Upper lobe of left lung (tissue), 6 donors: ENCODE results near the gene HNRNPA1L2. TPM values are rescaled to one million over a fixed set of nuclear protein-coding genes. Genes with fewer than 3 reads are reported as not detected.

Experiments
- ATAC-seq, 2 donors: fragments of 200-7000 bp; cut with Tn5 transposase; one replicate each; pipeline ENCODE4 v1.9.1; 2022; ENCODE audit warnings: mild to moderate bottlenecking in 2 of 2, moderate library complexity in 2 of 2; ENCODE audit not compliant: low FRiP score in 2 of 2
- DNase-seq, 2 donors: peaks; one replicate each; pipeline ENCODE4 v3.0.0-alpha.2; 2019 to 2020
- H3K27ac ChIP-seq, 4 donors: fragments of 200-600 bp; sonication (generic); one replicate each; pipeline ENCODE4 v1.5.1; 2016 to 2019
- H3K27me3 ChIP-seq, 4 donors: fragments of 200-600 bp; sonication (generic); one replicate each; pipeline ENCODE4 v1.5.1; 2017 to 2019
- H3K36me3 ChIP-seq, 4 donors: fragments of 200-600 bp; sonication (generic); one replicate each; pipeline ENCODE4 v1.5.1; 2016 to 2019
- H3K4me1 ChIP-seq, 4 donors: fragments of 200-600 bp; sonication (generic); one replicate each; pipeline ENCODE4 v1.5.1; 2018 to 2019
- H3K4me3 ChIP-seq, 4 donors: fragments of 200-600 bp; sonication (generic); one replicate each; pipeline ENCODE4 v1.5.1; 2017 to 2019; ENCODE audit warnings: mild to moderate bottlenecking in 2 of 4, moderate library complexity in 1 of 4
- H3K9me3 ChIP-seq, 4 donors: fragments of 200-600 bp; sonication (generic); one replicate each; pipeline ENCODE4 v1.5.1; 2018 to 2019
- EP300 ChIP-seq, 4 donors: sonication (generic); formaldehyde crosslinking; IDR thresholded peaks; one replicate each; pipeline ENCODE4 v1.5.1; 2017; ENCODE audit warnings: antibody characterized with exemption in 4 of 4, control low read depth in 2 of 4
- POLR2A ChIP-seq, 4 donors: fragments of 450-650 bp; IDR thresholded peaks; one replicate each; pipeline ENCODE4 v1.5.1; 2016 to 2017; ENCODE audit warnings: antibody characterized with exemption in 4 of 4, mild to moderate bottlenecking in 2 of 4
- POLR2AphosphoS5 ChIP-seq, 2 donors: sonication (generic); formaldehyde crosslinking; IDR thresholded peaks; one replicate each; pipeline ENCODE4 v1.5.1; 2017; ENCODE audit warnings: antibody characterized with exemption in 2 of 2
- WGBS, 2 donors: methylation state at CpG; one replicate each; pipeline ENCODE4 v1.1.5; 2017 to 2018; 5-methylcytosine and 5-hydroxymethylcytosine counted together
- total RNA-seq, 6 donors: library from RNA; depleted of rRNA in 4 of 6; stranded (reverse); fragments of >200 nt in 4 of 6; gene quantifications; one replicate each; pipeline versions ENCODE4 v1.1.0 to v1.2.1, GENCODE V29; 2016 to 2021
- TF ChIP-seq, protein P1 (sequence below), 6 experiments: fragments of 450-650 bp in 4 of 6; fragments of 200-600 bp in 2 of 6; sonication (generic) in 2 of 6; IDR thresholded peaks; one replicate each; pipeline ENCODE4 v1.5.1; 2016 to 2019; ENCODE audit warnings: antibody characterized with exemption in 6 of 6
- donor health status: DM: no; HTN: no; CAD: no; lungs with moderate emphysema.
- donor health status: DM: no; HTN: yes; CAD: no; lungs with severe emphysema.

HNRNPA1L2 gene
- total RNA-seq, 6 donors from 2014 or later: 2.7 to 7.3 (median 4.9) TPM

DNA sequence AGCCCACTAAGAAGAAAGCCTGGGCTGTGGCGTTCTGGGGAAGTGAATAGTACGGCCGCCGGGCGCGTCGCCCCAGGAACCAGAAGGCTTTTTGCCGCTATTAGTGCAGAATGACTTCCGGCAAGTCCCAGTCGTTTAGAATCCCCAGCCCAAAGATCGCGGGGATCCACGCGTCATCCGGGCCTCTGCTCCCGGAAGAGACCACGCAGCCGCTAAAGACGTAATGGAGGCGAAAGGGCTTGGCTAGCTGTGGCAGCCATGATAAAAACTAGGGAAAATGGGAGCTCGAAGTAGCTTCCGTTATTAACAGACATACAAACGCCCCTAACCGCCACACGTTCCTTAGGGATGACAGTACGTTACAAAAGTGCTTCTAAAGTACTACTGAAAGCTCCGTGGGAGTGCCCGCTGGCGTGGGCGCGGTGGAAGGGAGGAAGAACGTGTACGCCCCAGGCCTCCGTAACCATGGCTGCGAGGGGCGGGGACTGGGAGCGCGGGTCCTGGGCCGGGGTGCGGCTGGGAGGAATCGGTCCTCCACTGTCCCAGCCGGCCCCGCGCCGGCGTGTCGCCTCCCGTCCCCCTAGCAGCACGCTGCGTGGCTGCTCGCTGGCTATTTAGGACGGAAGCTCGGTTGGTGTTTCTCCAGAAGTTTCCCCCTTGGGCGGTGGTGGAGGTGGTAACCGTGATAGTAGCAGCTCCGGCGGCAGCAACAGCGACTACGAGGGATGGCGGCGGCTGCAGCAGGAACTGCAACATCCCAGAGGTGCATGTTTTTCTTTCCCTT, 10.2 kb downstream of the HNRNPA1L2 start, which contains the start of gene SUGT1:
TSS of gene SUGT1 (plus strand) at position 641 of the 784 bp plus-strand sequence. CDS start at position 726, 85 bp downstream.
- TF ChIP-seq POLR2AphosphoS5 (IDR thresholded peaks at IDR 0.05) (peak; percentile 74 to 97), POLR2A (IDR thresholded peaks at IDR 0.05) (peak in 3 of 4 donors; percentile 78 to 81 (median 80)), EP300 (IDR thresholded peaks at IDR 0.05) (peak in 1 of 4 donors; percentile 60)
- TF ChIP-seq, protein P1, sequence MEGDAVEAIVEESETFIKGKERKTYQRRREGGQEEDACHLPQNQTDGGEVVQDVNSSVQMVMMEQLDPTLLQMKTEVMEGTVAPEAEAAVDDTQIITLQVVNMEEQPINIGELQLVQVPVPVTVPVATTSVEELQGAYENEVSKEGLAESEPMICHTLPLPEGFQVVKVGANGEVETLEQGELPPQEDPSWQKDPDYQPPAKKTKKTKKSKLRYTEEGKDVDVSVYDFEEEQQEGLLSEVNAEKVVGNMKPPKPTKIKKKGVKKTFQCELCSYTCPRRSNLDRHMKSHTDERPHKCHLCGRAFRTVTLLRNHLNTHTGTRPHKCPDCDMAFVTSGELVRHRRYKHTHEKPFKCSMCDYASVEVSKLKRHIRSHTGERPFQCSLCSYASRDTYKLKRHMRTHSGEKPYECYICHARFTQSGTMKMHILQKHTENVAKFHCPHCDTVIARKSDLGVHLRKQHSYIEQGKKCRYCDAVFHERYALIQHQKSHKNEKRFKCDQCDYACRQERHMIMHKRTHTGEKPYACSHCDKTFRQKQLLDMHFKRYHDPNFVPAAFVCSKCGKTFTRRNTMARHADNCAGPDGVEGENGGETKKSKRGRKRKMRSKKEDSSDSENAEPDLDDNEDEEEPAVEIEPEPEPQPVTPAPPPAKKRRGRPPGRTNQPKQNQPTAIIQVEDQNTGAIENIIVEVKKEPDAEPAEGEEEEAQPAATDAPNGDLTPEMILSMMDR (IDR thresholded peaks at IDR 0.05): peak; percentile 44 to 87 (median 78)
- H3K4me1 ChIP-seq: peaks cover 29 to 37% (median 34%) of the 10 kb centered on the region in 4 donors
- H3K27ac ChIP-seq: peak within 1 kb of the TSS; percentile 94 to 98 (median 97)
- H3K36me3 ChIP-seq: peaks cover 0 to 13% (median 0%) of the 10 kb centered on the region in 4 donors
- no peaks in the 10 kb centered on the region for H3K9me3 ChIP-seq
- WGBS, 2 donors: 0 to 1% methylated on average over 14 to 61 of the region's 61 CpGs
- no peaks in the 10 kb centered on the region for H3K27me3 ChIP-seq
- peak; percentile 98 to 99 for DNase-seq
- H3K4me3 ChIP-seq: peak within 1 kb of the TSS; percentile 63 to 88 (median 79)
- ATAC-seq: peak; percentile 99 to 100

DNA sequence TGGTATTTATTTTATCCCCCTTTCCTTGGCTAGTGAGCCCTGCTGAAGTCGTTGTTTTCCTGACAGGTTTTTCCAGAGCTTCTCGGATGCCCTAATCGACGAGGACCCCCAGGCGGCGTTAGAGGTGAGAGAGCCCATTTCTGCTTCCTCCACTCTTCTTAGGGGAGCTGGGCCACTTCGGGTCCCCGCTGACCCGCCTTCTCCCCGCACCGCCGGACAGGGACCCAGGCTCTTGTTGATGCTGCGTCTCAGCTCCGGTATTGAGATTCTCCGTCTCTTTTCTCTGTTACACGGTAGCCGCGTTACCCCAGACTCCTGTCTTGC, 10.7 kb downstream of the HNRNPA1L2 start:
- Histone ChIP-seq H3K4me3 (peak overlapping the region; percentile 63 to 88 (median 79)), H3K36me3 (peaks cover 0 to 18% (median 3%) of the 10 kb centered on the region in 4 donors), H3K27ac (peak overlapping the region; percentile 94 to 98 (median 97)), H3K4me1 (peaks cover 29 to 37% (median 34%) of the 10 kb centered on the region in 4 donors), H3K27me3 (no peaks in the 10 kb centered on the region), H3K9me3 (no peaks in the 10 kb centered on the region)
- WGBS, 2 donors: 0 to 1% methylated on average over 18 of the region's 18 CpGs
- TF ChIP-seq, protein P1 (IDR thresholded peaks at IDR 0.05): peak in 2 of 6 experiments; percentile 15 to 18
- no peak for TF ChIP-seq EP300 (IDR thresholded peaks at IDR 0.05)
- TF ChIP-seq POLR2AphosphoS5 (IDR thresholded peaks at IDR 0.05): no peak
- no peak for TF ChIP-seq POLR2A (IDR thresholded peaks at IDR 0.05)
- peak in 1 of 2 donors; percentile 77 for DNase-seq
- peak; percentile 38 to 41 for ATAC-seq

DNA sequence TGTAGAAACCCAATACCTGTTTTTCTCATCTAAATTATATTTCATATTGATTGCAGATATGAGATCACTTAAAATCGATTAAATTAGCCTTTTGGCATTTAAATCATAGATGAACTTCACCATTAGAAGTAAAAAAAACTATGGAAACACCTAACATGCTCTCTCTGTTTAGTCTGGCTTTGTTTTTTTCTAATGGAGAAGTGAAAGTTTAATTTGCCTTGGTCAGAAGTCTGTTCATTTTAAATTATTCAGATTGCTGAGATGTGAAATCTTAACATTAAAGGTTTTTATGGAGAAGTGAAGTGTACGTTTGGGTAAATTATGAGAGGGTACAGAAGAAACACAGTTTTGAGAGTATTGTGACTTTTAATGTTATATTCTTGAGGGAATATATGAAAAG, 17.1 kb downstream of the HNRNPA1L2 start:
- H3K36me3 ChIP-seq: peaks cover 15 to 66% (median 24%) of the 10 kb centered on the region in 4 donors

DNA sequence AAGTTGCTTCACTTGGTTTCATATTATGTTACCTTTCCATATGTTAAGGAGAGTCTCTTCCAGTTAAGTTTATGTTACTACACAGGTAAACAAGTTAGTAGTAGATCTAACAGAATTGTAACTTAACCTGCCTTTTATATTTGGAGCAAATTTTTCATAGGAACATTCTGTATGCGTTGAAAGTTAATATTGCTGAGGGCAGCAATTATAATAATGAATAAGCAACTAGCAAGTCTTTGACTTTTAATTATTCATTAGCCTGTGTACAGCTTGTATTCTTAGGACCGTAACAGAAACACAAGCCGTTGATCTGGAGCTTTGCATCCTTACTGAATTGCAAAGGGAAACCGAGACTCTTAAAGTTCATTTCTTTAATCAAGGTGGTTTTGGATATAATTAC, 22.0 kb downstream of the HNRNPA1L2 start:
- ATAC-seq: no peak
- Histone ChIP-seq H3K27ac (no peak overlapping the region), H3K4me1 (no peaks in the 10 kb centered on the region), H3K27me3 (no peaks in the 10 kb centered on the region), H3K36me3 (peaks cover 42 to 92% (median 54%) of the 10 kb centered on the region in 4 donors), H3K4me3 (no peak overlapping the region), H3K9me3 (no peaks in the 10 kb centered on the region)
- DNase-seq: no peak
- TF ChIP-seq, protein P1 (IDR thresholded peaks at IDR 0.05): no peak
- no peak for TF ChIP-seq EP300 (IDR thresholded peaks at IDR 0.05)
- no peak for TF ChIP-seq POLR2AphosphoS5 (IDR thresholded peaks at IDR 0.05)
- TF ChIP-seq POLR2A (IDR thresholded peaks at IDR 0.05): no peak
- WGBS, 2 donors: 95 to 100% methylated on average over 4 of the region's 4 CpGs

More for the DNA sequence above, 17.1 kb downstream of the HNRNPA1L2 start:
- Histone ChIP-seq H3K4me1 (peaks cover 9 to 19% (median 12%) of the 10 kb centered on the region in 4 donors), H3K9me3 (no peaks in the 10 kb centered on the region), H3K27ac (no peak overlapping the region), H3K4me3 (no peak overlapping the region), H3K27me3 (no peaks in the 10 kb centered on the region)
- no peak for DNase-seq
- 82 to 96% methylated on average over 2 of the region's 2 CpGs for WGBS, 2 donors
- TF ChIP-seq, protein P1 (IDR thresholded peaks at IDR 0.05): no peak
- no peak for TF ChIP-seq POLR2AphosphoS5 (IDR thresholded peaks at IDR 0.05)
- TF ChIP-seq POLR2A (IDR thresholded peaks at IDR 0.05): no peak
- TF ChIP-seq EP300 (IDR thresholded peaks at IDR 0.05): no peak
- no peak for ATAC-seq
